ENCODE results near the gene ZNF263. TPM values are rescaled to one million over a fixed set of nuclear protein-coding genes. Genes with fewer than 3 reads are reported as not detected.

ZNF263 gene
- total and polyA plus RNA-seq, 2 donors (not counting 1 experiment from before 2014, with no cell fraction given) = 24.7 to 46.0 TPM

GRCh38 chr16:3285131-3285530 is 1.8 kb downstream of the ZNF263 start:
- H3K79me2 ChIP-seq (ENCODE audit: control insufficient read depth, insufficient read depth, low read length) = peaks cover 62% of the 10 kb centered on the region
- no peak for TF ChIP-seq EZH2 (IDR thresholded peaks at IDR 0.05; ENCODE audit: borderline replicate concordance, insufficient read depth, low read depth, low read length, poor library complexity, severe bottlenecking)
- no peak for TF ChIP-seq CTCF (IDR thresholded peaks at IDR 0.05)

GRCh38 chr16:3289998-3290673 is 6.8 kb downstream of the ZNF263 start:
- no peak overlapping the region for H3K4me3 Mint-ChIP-seq
- H3K9me3 ChIP-seq (ENCODE audit: control extremely low read depth in 1 of 3, control insufficient read depth in 2 of 3, insufficient read depth in 1 of 3, low read length in 2 of 3) = peaks cover 5 to 50% (median 49%) of the 10 kb centered on the region in 3 donors
- ATAC-seq (ENCODE audit: low read depth) (no peak), DNase-seq (no peak)
- no peaks in the 10 kb centered on the region for H3K27me3 Mint-ChIP-seq
- H3K9me3 Mint-ChIP-seq (ENCODE audit: insufficient read depth) = peaks cover 10% of the 10 kb centered on the region
- no peak overlapping the region for H2AFZ ChIP-seq (ENCODE audit: insufficient read depth, low read depth, low read length, poor library complexity, severe bottlenecking)
- peaks cover 3 to 7% of the 10 kb centered on the region in 2 donors for H3K4me1 ChIP-seq (ENCODE audit: control insufficient read depth in 2 of 2, insufficient read depth in 2 of 2, low read length in 2 of 2)
- TF ChIP-seq CTCF (IDR thresholded peaks at IDR 0.05) (no peak), EZH2 (IDR thresholded peaks at IDR 0.05; ENCODE audit: borderline replicate concordance, insufficient read depth, low read depth, low read length, poor library complexity, severe bottlenecking) (no peak)
- POLR2A ChIA-PET = no interaction called here
- no peak overlapping the region for H3K9ac ChIP-seq (ENCODE audit: low read length)
- no peaks in the 10 kb centered on the region for H3K27me3 ChIP-seq (replicated peaks in 1 of 4; ENCODE audit: control extremely low read depth in 1 of 4, control insufficient read depth in 3 of 4, insufficient read depth in 4 of 4, low read length in 3 of 4)
- intact Hi-C loops (cut with micrococcal nuclease) = loop anchor here (10.0 kb wide), 1 partner anchor 265 kb away; the partner anchor contains the start of genes HCFC1R1, THOC6 and TNFRSF12A
- H3K4me3 ChIP-seq (ENCODE audit: control extremely low read depth in 1 of 5, extremely low read depth in 1 of 5, insufficient read depth in 1 of 5, low read depth in 2 of 5, low read length in 4 of 5) = no peak overlapping the region
- peaks cover 21 to 58% of the 10 kb centered on the region in 2 experiments for H3K36me3 ChIP-seq (replicated peaks in 1 of 2; ENCODE audit: control extremely low read depth in 1 of 2, control insufficient read depth in 1 of 2, extremely low read depth in 1 of 2, insufficient read depth in 2 of 2, low read length in 1 of 2)
- H3K27ac ChIP-seq (ENCODE audit: low read length in 2 of 2) = no peak overlapping the region
- peaks cover 36% of the 10 kb centered on the region for H4K20me1 ChIP-seq (ENCODE audit: control insufficient read depth, insufficient read depth, low read length, poor library complexity, severe bottlenecking)
- peaks cover 57% of the 10 kb centered on the region for H3K79me2 ChIP-seq (ENCODE audit: control insufficient read depth, insufficient read depth, low read length)
- CTCF ChIA-PET = no interaction called here
- no peak overlapping the region for H3K27ac Mint-ChIP-seq
- H3K4me2 ChIP-seq (replicated peaks; ENCODE audit: low read depth, low read length, poor library complexity, severe bottlenecking) = no peak overlapping the region
- 97% methylated on average over 7 of the region's 16 CpGs for WGBS (ENCODE audit: insufficient coverage)
- H3K4me1 Mint-ChIP-seq = peaks cover 21% of the 10 kb centered on the region

More at GRCh38 chr16:3285131-3285530, 1.8 kb downstream of the ZNF263 start:
- Histone ChIP-seq H3K4me1 (ENCODE audit: control insufficient read depth in 2 of 2, insufficient read depth in 2 of 2, low read length in 2 of 2) (peaks cover 22 to 30% of the 10 kb centered on the region in 2 donors), H3K9ac (ENCODE audit: low read length) (no peak overlapping the region), H3K4me3 (ENCODE audit: control extremely low read depth in 1 of 5, extremely low read depth in 1 of 5, insufficient read depth in 1 of 5, low read depth in 2 of 5, low read length in 4 of 5) (no peak overlapping the region), H3K36me3 (replicated peaks in 1 of 2; ENCODE audit: control extremely low read depth in 1 of 2, control insufficient read depth in 1 of 2, extremely low read depth in 1 of 2, insufficient read depth in 2 of 2, low read length in 1 of 2) (peaks cover 11 to 38% of the 10 kb centered on the region in 2 experiments), H4K20me1 (ENCODE audit: control insufficient read depth, insufficient read depth, low read length, poor library complexity, severe bottlenecking) (peaks cover 38% of the 10 kb centered on the region), H2AFZ (ENCODE audit: insufficient read depth, low read depth, low read length, poor library complexity, severe bottlenecking) (no peak overlapping the region), H3K27me3 (replicated peaks in 1 of 4; ENCODE audit: control extremely low read depth in 1 of 4, control insufficient read depth in 3 of 4, insufficient read depth in 4 of 4, low read length in 3 of 4) (no peaks in the 10 kb centered on the region), H3K9me3 (ENCODE audit: control extremely low read depth in 1 of 3, control insufficient read depth in 2 of 3, insufficient read depth in 1 of 3, low read length in 2 of 3) (peaks cover 2 to 27% (median 17%) of the 10 kb centered on the region in 3 donors), H3K27ac (ENCODE audit: low read length in 2 of 2) (no peak overlapping the region), H3K4me2 (replicated peaks; ENCODE audit: low read depth, low read length, poor library complexity, severe bottlenecking) (peak overlapping the region; percentile 98)
- no peaks in the 10 kb centered on the region for H3K27me3 Mint-ChIP-seq
- CTCF ChIA-PET = interaction anchor here (1.1 kb wide), 1 partner anchor 18 kb away, joined by 4 read pairs; no protein-coding TSS in a partner anchor
- WGBS (ENCODE audit: insufficient coverage) = 94% methylated on average over 4 of the region's 6 CpGs
- H3K4me1 Mint-ChIP-seq = peaks cover 37% of the 10 kb centered on the region
- DNase-seq = no peak
- H3K27ac Mint-ChIP-seq = no peak overlapping the region
- H3K9me3 Mint-ChIP-seq (ENCODE audit: insufficient read depth) = no peaks in the 10 kb centered on the region
- ATAC-seq (ENCODE audit: low read depth) = no peak
- POLR2A ChIA-PET = interaction anchor here (1.4 kb wide), 1 partner anchor 20 kb away, joined by 5 read pairs; no protein-coding TSS in a partner anchor
- H3K4me3 Mint-ChIP-seq = peak overlapping the region; percentile 97
- intact Hi-C loops (cut with micrococcal nuclease) = loop anchor here (10.0 kb wide), 1 partner anchor 260 kb away; the partner anchor contains the start of genes HCFC1R1, THOC6 and TNFRSF12A
